WTC11 (cell line): ENCODE measurements around the gene SLC6A18. TPM values are rescaled to one million over a fixed set of nuclear protein-coding genes. Genes with fewer than 3 reads are reported as not detected.

Experiments used
- ATAC-seq: fragments of 200-7000 bp; cut with Tn5 transposase; 2 replicates; pipeline ENCODE4 v1.10.0; 2021; ENCODE audit warnings: mild to moderate bottlenecking, moderate library complexity
- CTCF ChIA-PET: fragments of 300-600 bp; sonication (Branson Sonifier 250); formaldehyde crosslinking; loops from one replicate; lab custom pipeline; 2021; ENCODE audit warnings: antibody characterized with exemption; lab: Charles Lee
- POLR2A ChIA-PET: fragments of 350-600 bp; sonication (Branson Sonifier 250); formaldehyde crosslinking; loops from one replicate; lab custom pipeline; 2021; ENCODE audit warnings: antibody characterized with exemption; lab: Charles Lee
- DNase-seq: peaks from one replicate; pipeline ENCODE4 v3.0.0; 2021; ENCODE audit warnings: low spot score
- H3K27ac Mint-ChIP-seq: 2 replicates; pipeline ENCODE4 v1.8.0; 2021; ENCODE audit warnings: mixed read lengths
- H3K27me3 Mint-ChIP-seq: 2 replicates; pipeline ENCODE4 v1.8.0; 2021; ENCODE audit warnings: low read depth, mild to moderate bottlenecking, moderate library complexity, mixed read lengths
- H3K36me3 Mint-ChIP-seq: 2 replicates; pipeline ENCODE4 v1.8.0; 2021; ENCODE audit warnings: mixed read lengths
- H3K4me1 Mint-ChIP-seq: 2 replicates; pipeline ENCODE4 v1.8.0; 2022; ENCODE audit warnings: mixed read lengths
- H3K4me3 Mint-ChIP-seq: 2 replicates; pipeline ENCODE4 v1.8.0; 2021; ENCODE audit warnings: mild to moderate bottlenecking, moderate library complexity, mixed read lengths
- H3K9me3 Mint-ChIP-seq: 2 replicates; pipeline ENCODE4 v1.8.0; 2021; ENCODE audit warnings: mixed read lengths
- ATF2 ChIP-seq: sonication (generic); formaldehyde crosslinking; IDR thresholded peaks from 2 replicates; pipeline ENCODE4 v1.8.1; 2022; ENCODE audit warnings: low read depth, missing genetic modification reagents, borderline replicate concordance
- ATF3 ChIP-seq: sonication (generic); formaldehyde crosslinking; conservative IDR thresholded peaks from 2 replicates; pipeline ENCODE4 v1.8.1; 2022; ENCODE audit warnings: mild to moderate bottlenecking, missing genetic modification reagents
- CBFB ChIP-seq: sonication (generic); formaldehyde crosslinking; IDR thresholded peaks from 2 replicates; pipeline ENCODE4 v1.8.1; 2022; ENCODE audit warnings: mild to moderate bottlenecking, low read depth, missing genetic modification reagents
- CREM ChIP-seq: sonication (generic); formaldehyde crosslinking; IDR thresholded peaks from 2 replicates; pipeline ENCODE4 v1.8.1; 2022; ENCODE audit warnings: mild to moderate bottlenecking, missing genetic modification reagents, moderate library complexity
- GRHL2 ChIP-seq: fragments of 250-450 bp; sonication (Bioruptor Pico); IDR thresholded peaks from 2 replicates; pipeline ENCODE4 v1.8.0; 2022; ENCODE audit warnings: mild to moderate bottlenecking, moderate library complexity; ENCODE audit not compliant: insufficient replicate concordance, severe bottlenecking
- GTF2I ChIP-seq: fragments of 250-450 bp; sonication (Bioruptor Pico); conservative IDR thresholded peaks from 2 replicates; pipeline ENCODE4 v1.4.0; 2021; ENCODE audit warnings: mild to moderate bottlenecking
- KAT7 ChIP-seq: sonication (generic); formaldehyde crosslinking; IDR thresholded peaks from 2 replicates; pipeline ENCODE4 v1.8.1; 2023; ENCODE audit warnings: missing genetic modification reagents, mild to moderate bottlenecking, borderline replicate concordance
- MLX ChIP-seq: sonication (generic); formaldehyde crosslinking; IDR thresholded peaks from 2 replicates; pipeline ENCODE4 v1.8.1; 2023; ENCODE audit warnings: mild to moderate bottlenecking, missing genetic modification reagents, moderate library complexity
- NR1H2 ChIP-seq: sonication (generic); formaldehyde crosslinking; IDR thresholded peaks from 2 replicates; pipeline ENCODE4 v1.9.0; 2021; ENCODE audit warnings: mild to moderate bottlenecking, moderate library complexity, missing genetic modification reagents
- NR2C2 ChIP-seq: sonication (generic); formaldehyde crosslinking; IDR thresholded peaks from 2 replicates; pipeline ENCODE4 v1.8.0; 2022; ENCODE audit warnings: mild to moderate bottlenecking, missing genetic modification reagents
- NR3C1 ChIP-seq: sonication (generic); formaldehyde crosslinking; conservative IDR thresholded peaks from 2 replicates; pipeline ENCODE4 v1.8.1; 2023; ENCODE audit warnings: low read depth, mild to moderate bottlenecking, missing genetic modification reagents
- OVOL2 ChIP-seq: fragments of 250-450 bp; sonication (Bioruptor Pico); IDR thresholded peaks from 2 replicates; pipeline ENCODE4 v1.9.0; 2021; ENCODE audit warnings: mild to moderate bottlenecking, borderline replicate concordance
- PREB ChIP-seq: sonication (generic); formaldehyde crosslinking; IDR thresholded peaks from 2 replicates; pipeline ENCODE4 v1.8.1; 2022; ENCODE audit warnings: mild to moderate bottlenecking, missing genetic modification reagents, moderate library complexity, borderline replicate concordance
- SMAD3 ChIP-seq: sonication (generic); formaldehyde crosslinking; IDR thresholded peaks from 2 replicates; pipeline ENCODE4 v1.8.0; 2022; ENCODE audit warnings: missing genetic modification reagents, mild to moderate bottlenecking, borderline replicate concordance
- SOX15 ChIP-seq: fragments of 250-450 bp; sonication (Bioruptor Pico); IDR thresholded peaks from 2 replicates; pipeline ENCODE4 v1.9.0; 2021; ENCODE audit warnings: mild to moderate bottlenecking
- STAT6 ChIP-seq: sonication (generic); formaldehyde crosslinking; conservative IDR thresholded peaks from 2 replicates; pipeline ENCODE4 v1.8.1; 2023; ENCODE audit warnings: mild to moderate bottlenecking, low read depth, missing genetic modification reagents, moderate library complexity
- TCF7 ChIP-seq: sonication (generic); formaldehyde crosslinking; IDR thresholded peaks from 2 replicates; pipeline ENCODE4 v1.8.0; 2022; ENCODE audit warnings: mild to moderate bottlenecking, low read depth, missing genetic modification reagents, moderate library complexity
- TEAD1 ChIP-seq: sonication (generic); formaldehyde crosslinking; IDR thresholded peaks from 2 replicates; pipeline ENCODE4 v1.8.0; 2022; ENCODE audit warnings: mild to moderate bottlenecking, missing genetic modification reagents
- ZNF138 ChIP-seq: sonication (generic); formaldehyde crosslinking; conservative IDR thresholded peaks from 2 replicates; pipeline ENCODE4 v1.8.1; 2022; ENCODE audit warnings: mild to moderate bottlenecking, moderate library complexity, missing genetic modification reagents
- ZNF219 ChIP-seq: sonication (generic); formaldehyde crosslinking; IDR thresholded peaks from 2 replicates; pipeline ENCODE4 v1.8.0; 2023; ENCODE audit warnings: missing genetic modification reagents, mild to moderate bottlenecking, borderline replicate concordance
- total RNA-seq: library from RNA; stranded (reverse); gene quantifications from 3 replicates; pipeline ENCODE4 v1.2.3, GENCODE V29; 2021

Gene SLC6A18
- total RNA-seq, 1 experiment from 2014 or later: not detected

GRCh38 chr5:1221721-1222120, 3.5 kb upstream of the SLC6A18 start:
- ATAC-seq (no peak), DNase-seq (no peak)
- H3K27ac Mint-ChIP-seq: no peak overlapping the region
- H3K4me1 Mint-ChIP-seq: peaks cover 4% of the 10 kb centered on the region
- H3K9me3 Mint-ChIP-seq: peaks cover 12% of the 10 kb centered on the region
- no peaks in the 10 kb centered on the region; the same call in 1 of the 2 replicates for H3K27me3 Mint-ChIP-seq
- ChIA-PET CTCF (interaction anchor here (1.1 kb wide), 1 partner anchor 17 kb away, joined by 3 read pairs; no protein-coding TSS in a partner anchor), POLR2A (no interaction called here)
- H3K36me3 Mint-ChIP-seq: no peaks in the 10 kb centered on the region
- H3K4me3 Mint-ChIP-seq: no peak overlapping the region
- TF ChIP-seq PREB: no peak

GRCh38 chr5:1222147-1222546, 3.0 kb upstream of the SLC6A18 start:
- TF ChIP-seq KAT7 (CRISPR knock-in tag) (no peak), NR1H2 (CRISPR knock-in tag) (no peak), NR2C2 (CRISPR knock-in tag) (no peak), STAT6 (CRISPR knock-in tag) (no peak), ATF3 (CRISPR knock-in tag) (no peak), MLX (CRISPR knock-in tag) (no peak), TCF7 (CRISPR knock-in tag) (no peak)
- ChIA-PET POLR2A (no interaction called here), CTCF (no interaction called here)
- no peak for ATAC-seq
- no peak for DNase-seq
- Mint-ChIP-seq H3K27ac (no peak overlapping the region), H3K9me3 (peaks cover 12% of the 10 kb centered on the region), H3K36me3 (no peaks in the 10 kb centered on the region), H3K27me3 (no peaks in the 10 kb centered on the region; the same call in 1 of the 2 replicates), H3K4me3 (no peak overlapping the region), H3K4me1 (peaks cover 4% of the 10 kb centered on the region)

- Mint-ChIP-seq H3K27ac (no peak overlapping the region), H3K4me3 (no peak overlapping the region), H3K36me3 (no peaks in the 10 kb centered on the region), H3K4me1 (peaks cover 4% of the 10 kb centered on the region), H3K9me3 (peaks cover 12% of the 10 kb centered on the region), H3K27me3 (no peaks in the 10 kb centered on the region; the same call in 1 of the 2 replicates)
- TF ChIP-seq OVOL2 (CRISPR knock-in tag) (no peak), GRHL2 (no peak), ZNF219 (CRISPR knock-in tag) (no peak), SOX15 (no peak), GTF2I (CRISPR knock-in tag) (no peak), ATF2 (CRISPR knock-in tag) (no peak), TEAD1 (no peak), ZNF138 (CRISPR knock-in tag) (no peak), CBFB (CRISPR knock-in tag) (no peak), NR3C1 (CRISPR knock-in tag) (no peak), SMAD3 (CRISPR knock-in tag) (no peak), ATF3 (CRISPR knock-in tag) (no peak), CREM (no peak)
- ATAC-seq (no peak), DNase-seq (no peak)
- POLR2A ChIA-PET: no interaction called here
- CTCF ChIA-PET: no interaction called here
These were observed 2.4 kb upstream of the SLC6A18 start for GRCh38 chr5:1222621-1223277.
